Lower leg skin (tissue), 4 donors: ENCODE results near the gene GRM3. TPM values are rescaled to one million over a fixed set of nuclear protein-coding genes. Genes with fewer than 3 reads are reported as not detected.

Source experiments
- DNase-seq, 2 donors: peaks; one replicate each; pipeline ENCODE4 v3.0.0-alpha.2; 2019; ENCODE audit warnings: low spot score in 2 of 2
- H3K4me3 ChIP-seq: fragments of 200-600 bp; sonication (generic); 2 replicates; pipeline ENCODE4 v1.5.1; 2017; ENCODE audit warnings: mild to moderate bottlenecking, low read depth; ENCODE audit not compliant: poor library complexity, severe bottlenecking
- CTCF ChIP-seq, 3 donors: fragments of 450-650 bp; IDR thresholded peaks; one replicate each; pipeline ENCODE4 v1.5.1; 2016; ENCODE audit warnings: antibody characterized with exemption in 3 of 3, mild to moderate bottlenecking in 3 of 3, moderate library complexity in 2 of 3
- POLR2A ChIP-seq, 2 donors: fragments of 450-650 bp; IDR thresholded peaks; one replicate each; pipeline ENCODE4 v1.6.1; 2016 to 2017; ENCODE audit warnings: antibody characterized with exemption in 2 of 2, mild to moderate bottlenecking in 1 of 2, moderate library complexity in 1 of 2
- WGBS, 2 donors: methylation state at CpG; one replicate each; pipeline ENCODE4 v1.1.5; 2018; 5-methylcytosine and 5-hydroxymethylcytosine counted together
- intact Hi-C: fragments of 100-400 bp; cut with DNase I; formaldehyde crosslinking; loops from one replicate; pipeline ENCODE4 v1.15.0; 2023; ENCODE audit warnings: low total_unique reads
- total RNA-seq, 4 donors: library from RNA; depleted of rRNA; stranded (reverse); fragments of >200 nt; gene quantifications; one replicate each; pipeline ENCODE4 v1.1.0, GENCODE V29; 2016

The GRM3 gene
- total RNA-seq, 4 donors from 2014 or later, result not detected

DNA sequence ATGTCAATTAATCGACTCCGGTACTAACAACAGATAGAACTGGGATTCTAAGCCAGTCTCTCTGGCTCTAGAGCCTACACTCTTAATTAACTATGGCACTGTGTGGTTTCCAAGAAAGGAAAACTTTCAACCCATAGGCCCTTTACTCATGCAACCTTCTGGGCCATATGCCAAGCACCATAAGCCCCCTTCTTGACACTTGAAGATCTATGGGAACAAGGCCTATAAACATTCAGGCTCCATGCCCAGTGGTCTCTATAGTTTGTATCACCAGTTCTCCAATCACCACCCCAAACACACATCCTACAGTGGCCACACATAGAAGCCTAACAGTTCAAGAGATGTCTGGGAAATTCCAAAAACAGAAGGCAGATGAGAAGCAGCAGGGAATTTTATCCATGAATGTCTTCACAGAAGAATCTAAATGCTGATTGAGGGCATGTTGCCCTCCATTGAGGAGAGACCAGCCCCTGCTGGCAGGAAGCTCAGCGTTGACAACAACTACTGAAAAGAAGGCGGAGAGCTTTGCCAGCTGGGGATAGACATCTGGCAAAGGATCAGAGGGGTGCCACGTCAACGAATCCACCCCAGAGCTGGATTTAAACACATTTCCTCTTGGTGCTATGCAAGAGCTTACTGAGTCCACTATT lies 64.4 kb downstream of the GRM3 start:
- TF ChIP-seq CTCF (IDR thresholded peaks at IDR 0.05), result no peak
- no peak for TF ChIP-seq POLR2A (IDR thresholded peaks at IDR 0.05)
- 34 to 38% methylated on average over 6 of the region's 6 CpGs for WGBS, 2 donors
- intact Hi-C loops, result no loop called here
- DNase-seq, result no peak
- H3K4me3 ChIP-seq, result no peak overlapping the region

DNA sequence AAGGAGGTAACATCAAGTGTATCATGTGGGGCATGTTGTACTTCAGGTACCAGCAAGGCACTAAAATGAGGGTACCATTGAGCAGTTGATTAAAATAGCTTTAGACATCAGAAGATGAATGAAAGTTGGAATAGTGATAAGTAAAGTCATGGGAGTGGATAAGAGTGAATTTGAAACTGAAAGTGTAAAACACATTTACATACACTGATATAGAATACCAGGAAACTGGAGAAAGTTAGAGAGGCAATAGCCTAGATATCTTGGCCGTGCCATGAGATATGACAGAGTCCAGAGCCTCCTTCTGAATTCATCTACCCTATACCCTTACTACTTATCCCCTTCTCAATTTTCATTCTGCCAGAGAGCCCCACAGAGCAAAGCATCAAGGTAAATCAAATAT lies 76.6 kb downstream of the GRM3 start:
- no peak for DNase-seq
- WGBS, 2 donors, result 81 to 89% methylated on average over 1 of the region's 1 CpG
- intact Hi-C loops, result no loop called here
- TF ChIP-seq POLR2A (IDR thresholded peaks at IDR 0.05) (no peak), CTCF (IDR thresholded peaks at IDR 0.05) (no peak)
- no peak overlapping the region for H3K4me3 ChIP-seq

GRCh38 chr7:86733783-86734182 lies 90.1 kb downstream of the GRM3 start:
- no peak overlapping the region for H3K4me3 ChIP-seq
- intact Hi-C loops, result no loop called here
- no peak for DNase-seq
- no peak for TF ChIP-seq POLR2A (IDR thresholded peaks at IDR 0.05)
- no peak for TF ChIP-seq CTCF (IDR thresholded peaks at IDR 0.05)
- 89 to 96% methylated on average over 4 of the region's 4 CpGs for WGBS, 2 donors

DNA sequence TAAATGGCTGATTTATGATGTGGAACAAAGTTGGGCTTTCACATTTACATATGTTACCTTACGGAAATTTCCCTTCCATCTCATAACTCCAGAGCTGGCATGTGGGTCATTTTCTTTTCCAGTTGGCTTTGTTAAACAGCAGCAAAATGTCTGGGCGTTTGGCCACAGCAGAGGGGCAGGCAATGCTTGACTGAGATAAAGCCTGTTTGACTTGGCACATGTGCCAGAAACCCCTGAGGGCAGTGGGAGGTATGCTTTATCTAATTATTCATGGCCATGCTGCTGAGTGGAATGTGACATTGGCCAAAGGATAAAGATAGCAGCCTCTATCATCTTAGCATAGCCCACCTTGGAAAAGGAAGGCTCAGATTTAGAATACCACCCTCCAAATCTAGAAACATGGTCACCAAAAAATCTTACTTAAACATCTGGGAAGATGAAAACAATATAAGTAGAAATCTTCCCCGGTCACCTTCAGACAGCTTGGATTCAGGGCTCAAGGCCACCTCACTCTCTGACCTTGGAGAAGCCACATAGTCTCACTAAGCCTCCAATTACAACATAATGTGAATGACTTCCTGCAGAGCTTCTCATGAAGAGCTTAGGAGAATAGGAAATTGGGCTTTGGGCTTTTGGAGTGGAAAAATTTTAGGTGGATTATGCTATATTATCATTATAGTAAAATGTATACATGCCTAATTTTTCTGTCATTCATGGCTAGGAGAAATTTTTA lies 101.5 kb downstream of the GRM3 start:
- TF ChIP-seq POLR2A (IDR thresholded peaks at IDR 0.05) (no peak), CTCF (IDR thresholded peaks at IDR 0.05) (no peak)
- DNase-seq, result no peak
- intact Hi-C loops, result no loop called here
- WGBS, 2 donors, result 52 to 61% methylated on average over 3 of the region's 3 CpGs
- no peak overlapping the region for H3K4me3 ChIP-seq

DNA sequence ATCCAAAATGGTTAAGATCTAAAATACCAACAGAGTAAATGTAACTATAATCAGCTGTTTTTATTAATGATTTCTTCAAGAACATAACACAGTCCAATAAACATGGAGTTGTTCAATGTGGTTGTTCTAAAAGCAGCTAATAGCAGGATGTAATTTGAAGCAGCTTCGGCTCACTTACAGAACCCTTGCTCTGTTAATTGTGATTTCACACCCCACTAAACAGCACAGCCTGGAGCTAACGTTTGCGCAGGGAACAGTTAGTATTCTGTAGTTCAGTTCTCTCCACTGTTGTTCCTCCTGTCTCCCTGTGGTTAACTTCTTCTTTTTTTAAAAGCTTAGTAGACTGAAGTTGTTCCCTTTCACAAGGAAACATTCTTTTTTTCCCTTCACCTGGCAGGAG lies 104.0 kb downstream of the GRM3 start:
- 19 to 29% methylated on average over 3 of the region's 3 CpGs for WGBS, 2 donors
- TF ChIP-seq CTCF (IDR thresholded peaks at IDR 0.05), result no peak
- no peak for TF ChIP-seq POLR2A (IDR thresholded peaks at IDR 0.05)
- no peak overlapping the region for H3K4me3 ChIP-seq
- intact Hi-C loops, result no loop called here
- no peak for DNase-seq
